ENCODE results near the gene ARMC3.

- TF ChIP-seq POLR2AphosphoS5 (IDR thresholded peaks at IDR 0.05; ENCODE audit: low read depth, low read length) (no peak), POLR2A (IDR thresholded peaks at IDR 0.05; ENCODE audit: low read depth, low read length) (no peak), TAF1 (IDR thresholded peaks at IDR 0.05; ENCODE audit: low read depth, low read length) (no peak), POU2F2 (IDR thresholded peaks at IDR 0.05; ENCODE audit: low read depth, low read length) (no peak), PAX5 (IDR thresholded peaks at IDR 0.05; ENCODE audit: insufficient read depth, low read length, severe bottlenecking) (no peak)
Measured at GRCh38 chr10:22999942-23000341, 72.1 kb downstream of the ARMC3 start.
